ENCODE data around the gene TSHZ1.

DNA sequence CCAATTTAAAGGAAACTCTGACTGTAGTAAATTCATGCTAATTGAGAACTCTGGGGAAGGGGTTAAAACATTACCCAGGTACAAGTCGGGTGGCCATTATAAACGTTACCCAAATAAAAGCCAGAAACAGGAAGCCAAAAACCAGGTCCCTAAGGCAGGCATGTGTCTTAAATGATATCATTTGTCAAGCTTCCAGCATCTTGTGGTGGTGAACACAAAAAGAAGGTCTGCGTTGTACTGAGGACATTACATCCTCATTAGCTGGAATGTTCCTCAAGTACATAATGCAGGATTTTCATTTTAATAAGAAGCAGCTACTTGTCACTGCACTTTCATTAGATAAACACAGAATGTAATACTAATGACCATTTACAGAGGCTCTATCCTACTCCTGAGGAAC, 12.6 kb upstream of the TSHZ1 start:
- no peak for TF ChIP-seq TCF12 (IDR thresholded peaks at IDR 0.05; ENCODE audit: low read depth)
- no peak for TF ChIP-seq CEBPB (IDR thresholded peaks at IDR 0.05)
